WTC11 (cell line): ENCODE measurements around the gene RTN3. TPM values are rescaled to one million over a fixed set of nuclear protein-coding genes. Genes with fewer than 3 reads are reported as not detected.

Source experiments
- ETV6 ChIP-seq: sonication (generic); formaldehyde crosslinking; IDR thresholded peaks from 2 replicates; pipeline ENCODE4 v1.8.1; 2022; ENCODE audit warnings: mild to moderate bottlenecking, missing genetic modification reagents
- FOXJ3 ChIP-seq: sonication (generic); formaldehyde crosslinking; IDR thresholded peaks from 2 replicates; pipeline ENCODE4 v1.9.0; 2021; ENCODE audit warnings: missing genetic modification reagents, mild to moderate bottlenecking, borderline replicate concordance
- GRHL2 ChIP-seq: fragments of 250-450 bp; sonication (Bioruptor Pico); IDR thresholded peaks from 2 replicates; pipeline ENCODE4 v1.8.0; 2022; ENCODE audit warnings: mild to moderate bottlenecking, moderate library complexity; ENCODE audit not compliant: insufficient replicate concordance, severe bottlenecking
- KAT7 ChIP-seq: sonication (generic); formaldehyde crosslinking; IDR thresholded peaks from 2 replicates; pipeline ENCODE4 v1.8.1; 2023; ENCODE audit warnings: missing genetic modification reagents, mild to moderate bottlenecking, borderline replicate concordance
- PRRX2 ChIP-seq: fragments of 250-450 bp; sonication (Bioruptor Pico); IDR thresholded peaks from 2 replicates; pipeline ENCODE4 v1.8.0; 2021; ENCODE audit warnings: mild to moderate bottlenecking
- SMAD4 ChIP-seq: sonication (generic); formaldehyde crosslinking; IDR thresholded peaks from 2 replicates; pipeline ENCODE4 v1.8.0; 2022; ENCODE audit warnings: mild to moderate bottlenecking, missing genetic modification reagents
- TCF7 ChIP-seq: sonication (generic); formaldehyde crosslinking; IDR thresholded peaks from 2 replicates; pipeline ENCODE4 v1.8.0; 2022; ENCODE audit warnings: mild to moderate bottlenecking, low read depth, missing genetic modification reagents, moderate library complexity
- ZNF219 ChIP-seq: sonication (generic); formaldehyde crosslinking; IDR thresholded peaks from 2 replicates; pipeline ENCODE4 v1.8.0; 2023; ENCODE audit warnings: missing genetic modification reagents, mild to moderate bottlenecking, borderline replicate concordance
- ZNF317 ChIP-seq: sonication (generic); formaldehyde crosslinking; IDR thresholded peaks from 2 replicates; pipeline ENCODE4 v1.8.1; 2023; ENCODE audit warnings: low read depth, mild to moderate bottlenecking, moderate library complexity, missing genetic modification reagents, borderline replicate concordance
- ZNF416 ChIP-seq: fragments of 250-450 bp; sonication (Bioruptor Pico); IDR thresholded peaks from 2 replicates; pipeline ENCODE4 v1.9.0; 2021; ENCODE audit warnings: mild to moderate bottlenecking, inconsistent platforms
- total RNA-seq: library from RNA; stranded (reverse); gene quantifications from 3 replicates; pipeline ENCODE4 v1.2.3, GENCODE V29; 2021
- TF ChIP-seq, protein P1 (sequence below): fragments of 200-600 bp; IDR thresholded peaks from 2 replicates; pipeline ENCODE4 v1.8.0; 2022; ENCODE audit warnings: antibody characterized with exemption
- TF ChIP-seq, protein P2 (sequence below): sonication (generic); formaldehyde crosslinking; IDR thresholded peaks from 2 replicates; pipeline ENCODE4 v1.8.1; 2022; ENCODE audit warnings: mild to moderate bottlenecking, missing genetic modification reagents, moderate library complexity, borderline replicate concordance
- TF ChIP-seq, protein P3 (sequence below): fragments of 250-450 bp; sonication (Bioruptor Pico); IDR thresholded peaks from 2 replicates; pipeline ENCODE4 v1.9.0; 2021; ENCODE audit warnings: mild to moderate bottlenecking, borderline replicate concordance
- TF ChIP-seq, protein P4 (sequence below): sonication (generic); formaldehyde crosslinking; IDR thresholded peaks from 2 replicates; pipeline ENCODE4 v1.8.1; 2022; ENCODE audit warnings: missing genetic modification reagents, borderline replicate concordance
- TF ChIP-seq, protein P5 (sequence below): sonication (generic); formaldehyde crosslinking; IDR thresholded peaks from 2 replicates; pipeline ENCODE4 v1.8.1; 2023; ENCODE audit warnings: mild to moderate bottlenecking, missing genetic modification reagents, borderline replicate concordance
- TF ChIP-seq, protein P6 (sequence below): sonication (generic); formaldehyde crosslinking; IDR thresholded peaks from 2 replicates; pipeline ENCODE4 v1.8.0; 2022; ENCODE audit warnings: missing genetic modification reagents
- TF ChIP-seq, protein P7 (sequence below): sonication (generic); formaldehyde crosslinking; IDR thresholded peaks from 2 replicates; pipeline ENCODE4 v1.8.0; 2022; ENCODE audit warnings: mild to moderate bottlenecking, missing genetic modification reagents
- TF ChIP-seq, protein P8 (sequence below): fragments of 250-450 bp; sonication (Bioruptor Pico); IDR thresholded peaks from 2 replicates; pipeline ENCODE4 v2.1.2; 2022; ENCODE audit warnings: mild to moderate bottlenecking, moderate library complexity

The RTN3 gene
- total RNA-seq, 1 experiment from 2014 or later, result 159 TPM

DNA sequence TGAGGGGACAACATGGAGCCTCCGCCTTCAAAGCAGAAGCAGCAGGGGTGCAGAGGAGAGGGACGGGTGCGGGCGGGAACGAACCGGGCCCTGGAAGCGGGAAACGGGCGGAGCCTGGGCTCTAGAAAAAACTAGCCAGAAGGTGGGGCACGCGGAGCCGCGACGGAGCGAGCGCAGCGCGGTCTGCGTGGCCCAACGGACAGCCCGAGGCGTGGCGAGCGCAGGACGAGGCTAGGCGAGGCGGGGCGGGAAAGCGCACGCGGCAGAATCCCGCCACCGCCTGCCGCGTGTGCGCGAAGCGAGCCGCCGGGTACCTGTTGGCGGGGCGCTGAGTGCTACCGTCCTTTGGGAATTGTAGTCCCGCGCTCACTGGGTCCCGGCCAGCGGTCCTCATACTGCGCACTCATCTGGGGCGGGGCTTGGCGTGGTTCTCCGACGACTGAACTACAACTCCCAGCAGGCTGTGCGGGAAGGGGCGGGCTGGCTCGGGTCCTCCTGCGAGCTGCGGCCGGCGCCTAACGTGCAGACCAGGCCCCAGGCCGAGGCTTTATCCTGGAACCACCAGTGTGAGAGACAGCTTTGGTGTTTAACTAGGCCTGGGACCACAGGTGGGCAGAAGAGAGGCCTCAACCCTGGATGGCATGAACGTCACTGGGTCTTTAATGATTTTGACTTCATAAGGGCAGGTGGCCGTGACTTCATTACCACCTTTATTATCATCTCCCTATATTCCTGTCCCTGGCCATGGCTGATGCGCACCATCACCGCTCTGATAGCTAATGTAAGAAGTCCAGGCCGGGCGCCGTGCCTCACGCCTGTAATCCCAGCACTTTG is 9.8 kb upstream of the RTN3 start, which contains the start of gene ATL3 (continued):
- TF ChIP-seq, protein P1, sequence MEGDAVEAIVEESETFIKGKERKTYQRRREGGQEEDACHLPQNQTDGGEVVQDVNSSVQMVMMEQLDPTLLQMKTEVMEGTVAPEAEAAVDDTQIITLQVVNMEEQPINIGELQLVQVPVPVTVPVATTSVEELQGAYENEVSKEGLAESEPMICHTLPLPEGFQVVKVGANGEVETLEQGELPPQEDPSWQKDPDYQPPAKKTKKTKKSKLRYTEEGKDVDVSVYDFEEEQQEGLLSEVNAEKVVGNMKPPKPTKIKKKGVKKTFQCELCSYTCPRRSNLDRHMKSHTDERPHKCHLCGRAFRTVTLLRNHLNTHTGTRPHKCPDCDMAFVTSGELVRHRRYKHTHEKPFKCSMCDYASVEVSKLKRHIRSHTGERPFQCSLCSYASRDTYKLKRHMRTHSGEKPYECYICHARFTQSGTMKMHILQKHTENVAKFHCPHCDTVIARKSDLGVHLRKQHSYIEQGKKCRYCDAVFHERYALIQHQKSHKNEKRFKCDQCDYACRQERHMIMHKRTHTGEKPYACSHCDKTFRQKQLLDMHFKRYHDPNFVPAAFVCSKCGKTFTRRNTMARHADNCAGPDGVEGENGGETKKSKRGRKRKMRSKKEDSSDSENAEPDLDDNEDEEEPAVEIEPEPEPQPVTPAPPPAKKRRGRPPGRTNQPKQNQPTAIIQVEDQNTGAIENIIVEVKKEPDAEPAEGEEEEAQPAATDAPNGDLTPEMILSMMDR, result no peak
- TF ChIP-seq, protein P2, sequence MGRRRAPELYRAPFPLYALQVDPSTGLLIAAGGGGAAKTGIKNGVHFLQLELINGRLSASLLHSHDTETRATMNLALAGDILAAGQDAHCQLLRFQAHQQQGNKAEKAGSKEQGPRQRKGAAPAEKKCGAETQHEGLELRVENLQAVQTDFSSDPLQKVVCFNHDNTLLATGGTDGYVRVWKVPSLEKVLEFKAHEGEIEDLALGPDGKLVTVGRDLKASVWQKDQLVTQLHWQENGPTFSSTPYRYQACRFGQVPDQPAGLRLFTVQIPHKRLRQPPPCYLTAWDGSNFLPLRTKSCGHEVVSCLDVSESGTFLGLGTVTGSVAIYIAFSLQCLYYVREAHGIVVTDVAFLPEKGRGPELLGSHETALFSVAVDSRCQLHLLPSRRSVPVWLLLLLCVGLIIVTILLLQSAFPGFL (CRISPR knock-in tag), result peak; percentile 99; the same call in 1 of the 2 replicates
- TF ChIP-seq, protein P3, sequence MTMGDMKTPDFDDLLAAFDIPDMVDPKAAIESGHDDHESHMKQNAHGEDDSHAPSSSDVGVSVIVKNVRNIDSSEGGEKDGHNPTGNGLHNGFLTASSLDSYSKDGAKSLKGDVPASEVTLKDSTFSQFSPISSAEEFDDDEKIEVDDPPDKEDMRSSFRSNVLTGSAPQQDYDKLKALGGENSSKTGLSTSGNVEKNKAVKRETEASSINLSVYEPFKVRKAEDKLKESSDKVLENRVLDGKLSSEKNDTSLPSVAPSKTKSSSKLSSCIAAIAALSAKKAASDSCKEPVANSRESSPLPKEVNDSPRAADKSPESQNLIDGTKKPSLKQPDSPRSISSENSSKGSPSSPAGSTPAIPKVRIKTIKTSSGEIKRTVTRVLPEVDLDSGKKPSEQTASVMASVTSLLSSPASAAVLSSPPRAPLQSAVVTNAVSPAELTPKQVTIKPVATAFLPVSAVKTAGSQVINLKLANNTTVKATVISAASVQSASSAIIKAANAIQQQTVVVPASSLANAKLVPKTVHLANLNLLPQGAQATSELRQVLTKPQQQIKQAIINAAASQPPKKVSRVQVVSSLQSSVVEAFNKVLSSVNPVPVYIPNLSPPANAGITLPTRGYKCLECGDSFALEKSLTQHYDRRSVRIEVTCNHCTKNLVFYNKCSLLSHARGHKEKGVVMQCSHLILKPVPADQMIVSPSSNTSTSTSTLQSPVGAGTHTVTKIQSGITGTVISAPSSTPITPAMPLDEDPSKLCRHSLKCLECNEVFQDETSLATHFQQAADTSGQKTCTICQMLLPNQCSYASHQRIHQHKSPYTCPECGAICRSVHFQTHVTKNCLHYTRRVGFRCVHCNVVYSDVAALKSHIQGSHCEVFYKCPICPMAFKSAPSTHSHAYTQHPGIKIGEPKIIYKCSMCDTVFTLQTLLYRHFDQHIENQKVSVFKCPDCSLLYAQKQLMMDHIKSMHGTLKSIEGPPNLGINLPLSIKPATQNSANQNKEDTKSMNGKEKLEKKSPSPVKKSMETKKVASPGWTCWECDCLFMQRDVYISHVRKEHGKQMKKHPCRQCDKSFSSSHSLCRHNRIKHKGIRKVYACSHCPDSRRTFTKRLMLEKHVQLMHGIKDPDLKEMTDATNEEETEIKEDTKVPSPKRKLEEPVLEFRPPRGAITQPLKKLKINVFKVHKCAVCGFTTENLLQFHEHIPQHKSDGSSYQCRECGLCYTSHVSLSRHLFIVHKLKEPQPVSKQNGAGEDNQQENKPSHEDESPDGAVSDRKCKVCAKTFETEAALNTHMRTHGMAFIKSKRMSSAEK (CRISPR knock-in tag), result peak; percentile 82; the same call in 1 of the 2 replicates
- TF ChIP-seq, protein P4, sequence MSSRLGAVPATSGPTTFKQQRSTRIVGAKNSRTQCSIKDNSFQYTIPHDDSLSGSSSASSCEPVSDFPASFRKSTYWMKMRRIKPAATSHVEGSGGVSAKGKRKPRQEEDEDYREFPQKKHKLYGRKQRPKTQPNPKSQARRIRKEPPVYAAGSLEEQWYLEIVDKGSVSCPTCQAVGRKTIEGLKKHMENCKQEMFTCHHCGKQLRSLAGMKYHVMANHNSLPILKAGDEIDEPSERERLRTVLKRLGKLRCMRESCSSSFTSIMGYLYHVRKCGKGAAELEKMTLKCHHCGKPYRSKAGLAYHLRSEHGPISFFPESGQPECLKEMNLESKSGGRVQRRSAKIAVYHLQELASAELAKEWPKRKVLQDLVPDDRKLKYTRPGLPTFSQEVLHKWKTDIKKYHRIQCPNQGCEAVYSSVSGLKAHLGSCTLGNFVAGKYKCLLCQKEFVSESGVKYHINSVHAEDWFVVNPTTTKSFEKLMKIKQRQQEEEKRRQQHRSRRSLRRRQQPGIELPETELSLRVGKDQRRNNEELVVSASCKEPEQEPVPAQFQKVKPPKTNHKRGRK (CRISPR knock-in tag), result peak; percentile 98
- TF ChIP-seq SMAD4 (CRISPR knock-in tag), result peak; percentile 100
- TF ChIP-seq, protein P5, sequence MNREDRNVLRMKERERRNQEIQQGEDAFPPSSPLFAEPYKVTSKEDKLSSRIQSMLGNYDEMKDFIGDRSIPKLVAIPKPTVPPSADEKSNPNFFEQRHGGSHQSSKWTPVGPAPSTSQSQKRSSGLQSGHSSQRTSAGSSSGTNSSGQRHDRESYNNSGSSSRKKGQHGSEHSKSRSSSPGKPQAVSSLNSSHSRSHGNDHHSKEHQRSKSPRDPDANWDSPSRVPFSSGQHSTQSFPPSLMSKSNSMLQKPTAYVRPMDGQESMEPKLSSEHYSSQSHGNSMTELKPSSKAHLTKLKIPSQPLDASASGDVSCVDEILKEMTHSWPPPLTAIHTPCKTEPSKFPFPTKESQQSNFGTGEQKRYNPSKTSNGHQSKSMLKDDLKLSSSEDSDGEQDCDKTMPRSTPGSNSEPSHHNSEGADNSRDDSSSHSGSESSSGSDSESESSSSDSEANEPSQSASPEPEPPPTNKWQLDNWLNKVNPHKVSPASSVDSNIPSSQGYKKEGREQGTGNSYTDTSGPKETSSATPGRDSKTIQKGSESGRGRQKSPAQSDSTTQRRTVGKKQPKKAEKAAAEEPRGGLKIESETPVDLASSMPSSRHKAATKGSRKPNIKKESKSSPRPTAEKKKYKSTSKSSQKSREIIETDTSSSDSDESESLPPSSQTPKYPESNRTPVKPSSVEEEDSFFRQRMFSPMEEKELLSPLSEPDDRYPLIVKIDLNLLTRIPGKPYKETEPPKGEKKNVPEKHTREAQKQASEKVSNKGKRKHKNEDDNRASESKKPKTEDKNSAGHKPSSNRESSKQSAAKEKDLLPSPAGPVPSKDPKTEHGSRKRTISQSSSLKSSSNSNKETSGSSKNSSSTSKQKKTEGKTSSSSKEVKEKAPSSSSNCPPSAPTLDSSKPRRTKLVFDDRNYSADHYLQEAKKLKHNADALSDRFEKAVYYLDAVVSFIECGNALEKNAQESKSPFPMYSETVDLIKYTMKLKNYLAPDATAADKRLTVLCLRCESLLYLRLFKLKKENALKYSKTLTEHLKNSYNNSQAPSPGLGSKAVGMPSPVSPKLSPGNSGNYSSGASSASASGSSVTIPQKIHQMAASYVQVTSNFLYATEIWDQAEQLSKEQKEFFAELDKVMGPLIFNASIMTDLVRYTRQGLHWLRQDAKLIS (CRISPR knock-in tag), result peak; percentile 100
- TF ChIP-seq TCF7, result peak; percentile 100
- TF ChIP-seq GRHL2 (CRISPR knock-in tag), result no peak
- TF ChIP-seq, protein P6, sequence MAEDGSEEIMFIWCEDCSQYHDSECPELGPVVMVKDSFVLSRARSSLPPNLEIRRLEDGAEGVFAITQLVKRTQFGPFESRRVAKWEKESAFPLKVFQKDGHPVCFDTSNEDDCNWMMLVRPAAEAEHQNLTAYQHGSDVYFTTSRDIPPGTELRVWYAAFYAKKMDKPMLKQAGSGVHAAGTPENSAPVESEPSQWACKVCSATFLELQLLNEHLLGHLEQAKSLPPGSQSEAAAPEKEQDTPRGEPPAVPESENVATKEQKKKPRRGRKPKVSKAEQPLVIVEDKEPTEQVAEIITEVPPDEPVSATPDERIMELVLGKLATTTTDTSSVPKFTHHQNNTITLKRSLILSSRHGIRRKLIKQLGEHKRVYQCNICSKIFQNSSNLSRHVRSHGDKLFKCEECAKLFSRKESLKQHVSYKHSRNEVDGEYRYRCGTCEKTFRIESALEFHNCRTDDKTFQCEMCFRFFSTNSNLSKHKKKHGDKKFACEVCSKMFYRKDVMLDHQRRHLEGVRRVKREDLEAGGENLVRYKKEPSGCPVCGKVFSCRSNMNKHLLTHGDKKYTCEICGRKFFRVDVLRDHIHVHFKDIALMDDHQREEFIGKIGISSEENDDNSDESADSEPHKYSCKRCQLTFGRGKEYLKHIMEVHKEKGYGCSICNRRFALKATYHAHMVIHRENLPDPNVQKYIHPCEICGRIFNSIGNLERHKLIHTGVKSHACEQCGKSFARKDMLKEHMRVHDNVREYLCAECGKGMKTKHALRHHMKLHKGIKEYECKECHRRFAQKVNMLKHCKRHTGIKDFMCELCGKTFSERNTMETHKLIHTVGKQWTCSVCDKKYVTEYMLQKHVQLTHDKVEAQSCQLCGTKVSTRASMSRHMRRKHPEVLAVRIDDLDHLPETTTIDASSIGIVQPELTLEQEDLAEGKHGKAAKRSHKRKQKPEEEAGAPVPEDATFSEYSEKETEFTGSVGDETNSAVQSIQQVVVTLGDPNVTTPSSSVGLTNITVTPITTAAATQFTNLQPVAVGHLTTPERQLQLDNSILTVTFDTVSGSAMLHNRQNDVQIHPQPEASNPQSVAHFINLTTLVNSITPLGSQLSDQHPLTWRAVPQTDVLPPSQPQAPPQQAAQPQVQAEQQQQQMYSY (CRISPR knock-in tag), result peak; percentile 92
- peak; percentile 79; the same call in 1 of the 2 replicates for TF ChIP-seq ZNF416 (CRISPR knock-in tag)
- peak; percentile 100 for TF ChIP-seq ETV6
- TF ChIP-seq, protein P7, sequence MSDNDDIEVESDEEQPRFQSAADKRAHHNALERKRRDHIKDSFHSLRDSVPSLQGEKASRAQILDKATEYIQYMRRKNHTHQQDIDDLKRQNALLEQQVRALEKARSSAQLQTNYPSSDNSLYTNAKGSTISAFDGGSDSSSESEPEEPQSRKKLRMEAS (CRISPR knock-in tag), result peak; percentile 100
- peak; percentile 100 for TF ChIP-seq KAT7
- TF ChIP-seq ZNF317, result peak; percentile 92
- peak; percentile 98 for TF ChIP-seq FOXJ3
- no peak for TF ChIP-seq PRRX2 (CRISPR knock-in tag)
- TF ChIP-seq, protein P8, sequence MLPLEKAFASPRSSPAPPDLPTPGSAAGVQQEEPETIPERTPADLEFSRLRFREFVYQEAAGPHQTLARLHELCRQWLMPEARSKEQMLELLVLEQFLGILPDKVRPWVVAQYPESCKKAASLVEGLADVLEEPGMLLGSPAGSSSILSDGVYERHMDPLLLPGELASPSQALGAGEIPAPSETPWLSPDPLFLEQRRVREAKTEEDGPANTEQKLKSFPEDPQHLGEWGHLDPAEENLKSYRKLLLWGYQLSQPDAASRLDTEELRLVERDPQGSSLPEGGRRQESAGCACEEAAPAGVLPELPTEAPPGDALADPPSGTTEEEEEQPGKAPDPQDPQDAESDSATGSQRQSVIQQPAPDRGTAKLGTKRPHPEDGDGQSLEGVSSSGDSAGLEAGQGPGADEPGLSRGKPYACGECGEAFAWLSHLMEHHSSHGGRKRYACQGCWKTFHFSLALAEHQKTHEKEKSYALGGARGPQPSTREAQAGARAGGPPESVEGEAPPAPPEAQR (CRISPR knock-in tag), result peak; percentile 56; the same call in 1 of the 2 replicates
- peak; percentile 100 for TF ChIP-seq ZNF219 (CRISPR knock-in tag)
